ENCODE measurements around the gene SYCP3. TPM values are rescaled to one million over a fixed set of nuclear protein-coding genes. Genes with fewer than 3 reads are reported as not detected.

SYCP3 gene
- total and polyA plus RNA-seq, 2 of the 13 experiments (the other 11 are each of a cell fraction or from before 2014, with no cell fraction given) = not detected

- TF ChIP-seq PAX8 (CRISPR knock-in tag; IDR thresholded peaks at IDR 0.05; ENCODE audit: borderline replicate concordance) = no peak
- TF ChIP-seq CREBL2 (CRISPR knock-in tag; IDR thresholded peaks at IDR 0.05; ENCODE audit: borderline replicate concordance) = no peak
- peak; percentile 86 for TF ChIP-seq ARID3A (IDR thresholded peaks at IDR 0.05; ENCODE audit: low read depth, low read length)
- no peak for TF ChIP-seq ZNF75D (CRISPR knock-in tag; IDR thresholded peaks at IDR 0.05; ENCODE audit: borderline replicate concordance)
- no peak for TF ChIP-seq ZNF850 (CRISPR knock-in tag; conservative IDR thresholded peaks at IDR 0.05)
- TF ChIP-seq SMC3 (IDR thresholded peaks at IDR 0.05; ENCODE audit: low read length) = peak; percentile 27; the same call in 1 of the 2 replicates
- TF ChIP-seq, protein P1, sequence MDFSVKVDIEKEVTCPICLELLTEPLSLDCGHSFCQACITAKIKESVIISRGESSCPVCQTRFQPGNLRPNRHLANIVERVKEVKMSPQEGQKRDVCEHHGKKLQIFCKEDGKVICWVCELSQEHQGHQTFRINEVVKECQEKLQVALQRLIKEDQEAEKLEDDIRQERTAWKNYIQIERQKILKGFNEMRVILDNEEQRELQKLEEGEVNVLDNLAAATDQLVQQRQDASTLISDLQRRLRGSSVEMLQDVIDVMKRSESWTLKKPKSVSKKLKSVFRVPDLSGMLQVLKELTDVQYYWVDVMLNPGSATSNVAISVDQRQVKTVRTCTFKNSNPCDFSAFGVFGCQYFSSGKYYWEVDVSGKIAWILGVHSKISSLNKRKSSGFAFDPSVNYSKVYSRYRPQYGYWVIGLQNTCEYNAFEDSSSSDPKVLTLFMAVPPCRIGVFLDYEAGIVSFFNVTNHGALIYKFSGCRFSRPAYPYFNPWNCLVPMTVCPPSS (IDR thresholded peaks at IDR 0.05) = no peak
- no peak for TF ChIP-seq SRF (IDR thresholded peaks at IDR 0.05; ENCODE audit: low read depth, low read length)
- no peak for TF ChIP-seq NBN (conservative IDR thresholded peaks at IDR 0.05)
- TF ChIP-seq RELA (CRISPR knock-in tag; IDR thresholded peaks at IDR 0.05) = no peak
- TF ChIP-seq RAD21 (CRISPR knock-in tag; IDR thresholded peaks at IDR 0.05) = peak; percentile 40; the same call in 1 of the 2 replicates
- TF ChIP-seq HCFC1 (IDR thresholded peaks at IDR 0.05; ENCODE audit: low read depth, low read length) = no peak
- TF ChIP-seq SOX5 (CRISPR knock-in tag; IDR thresholded peaks at IDR 0.05; ENCODE audit: borderline replicate concordance) = no peak
- 0 out of 2 replicates have a peak, but pooled peaks have one; percentile 43 for TF ChIP-seq MIXL1 (CRISPR knock-in tag; IDR thresholded peaks at IDR 0.05)
- 0 out of 2 replicates have a peak, but pooled peaks have one; percentile 21 for TF ChIP-seq ELF3 (CRISPR knock-in tag; IDR thresholded peaks at IDR 0.05)
- no peak for TF ChIP-seq ZNF597 (CRISPR knock-in tag; IDR thresholded peaks at IDR 0.05)
- no peak for TF ChIP-seq MED13 (CRISPR knock-in tag; IDR thresholded peaks at IDR 0.05)
- TF ChIP-seq FOXM1 (CRISPR knock-in tag; IDR thresholded peaks at IDR 0.05) = no peak
- no peak for TF ChIP-seq E2F1 (CRISPR knock-in tag; IDR thresholded peaks at IDR 0.05)
- no peak for TF ChIP-seq MXD4 (CRISPR knock-in tag; IDR thresholded peaks at IDR 0.05)
- TF ChIP-seq PITX1 (CRISPR knock-in tag; IDR thresholded peaks at IDR 0.05) = no peak
- no peak for TF ChIP-seq TMF1 (CRISPR knock-in tag; IDR thresholded peaks at IDR 0.05; ENCODE audit: low read depth)
- TF ChIP-seq, protein P2, sequence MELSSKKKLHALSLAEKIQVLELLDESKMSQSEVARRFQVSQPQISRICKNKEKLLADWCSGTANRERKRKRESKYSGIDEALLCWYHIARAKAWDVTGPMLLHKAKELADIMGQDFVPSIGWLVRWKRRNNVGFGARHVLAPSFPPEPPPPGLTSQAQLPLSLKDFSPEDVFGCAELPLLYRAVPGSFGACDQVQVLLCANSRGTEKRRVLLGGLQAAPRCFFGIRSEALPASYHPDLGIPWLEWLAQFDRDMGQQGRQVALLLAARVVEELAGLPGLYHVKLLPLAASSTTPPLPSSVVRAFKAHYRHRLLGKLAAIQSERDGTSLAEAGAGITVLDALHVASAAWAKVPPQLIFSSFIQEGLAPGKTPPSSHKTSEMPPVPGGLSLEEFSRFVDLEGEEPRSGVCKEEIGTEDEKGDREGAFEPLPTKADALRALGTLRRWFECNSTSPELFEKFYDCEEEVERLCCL (CRISPR knock-in tag; IDR thresholded peaks at IDR 0.05; ENCODE audit: borderline replicate concordance) = no peak
- TF ChIP-seq DPF2 (CRISPR knock-in tag; IDR thresholded peaks at IDR 0.05; ENCODE audit: borderline replicate concordance, low read depth) = no peak
Measured at GRCh38 chr12:101759396-101760047, 20.3 kb upstream of the SYCP3 start (continued).
